Progenitor cell of endocrine pancreas (in vitro differentiated cells): ENCODE measurements around the gene CD96. TPM values are rescaled to one million over a fixed set of nuclear protein-coding genes. Genes with fewer than 3 reads are reported as not detected.
"Not testable (repeated sequence)": the region's sequence is repeated elsewhere in the genome, so short reads cannot be mapped to it uniquely, and the experiment has no call there.

Experiments used
- DNase-seq: peaks from one replicate; pipeline ENCODE4 v3.0.0; 2021; ENCODE audit warnings: low spot score; ENCODE audit not compliant: unreplicated experiment
- H3K27ac Mint-ChIP-seq: 2 replicates; pipeline ENCODE4 v1.8.0; 2021; ENCODE audit warnings: mild to moderate bottlenecking, moderate library complexity, mixed read lengths
- H3K27me3 Mint-ChIP-seq: 2 replicates; pipeline ENCODE4 v1.8.0; 2021; ENCODE audit warnings: mixed read lengths
- H3K36me3 Mint-ChIP-seq: 2 replicates; pipeline ENCODE4 v1.8.0; 2022; ENCODE audit warnings: mixed read lengths; ENCODE audit not compliant: insufficient read depth
- H3K4me1 Mint-ChIP-seq: 2 replicates; pipeline ENCODE4 v1.8.0; 2021; ENCODE audit warnings: low read depth, mixed read lengths
- H3K4me3 Mint-ChIP-seq: 2 replicates; pipeline ENCODE4 v1.8.0; 2021; ENCODE audit warnings: low read depth, mild to moderate bottlenecking, moderate library complexity, mixed read lengths
- H3K9me3 Mint-ChIP-seq: 2 replicates; pipeline ENCODE4 v1.8.0; 2021; ENCODE audit warnings: low read depth, mixed read lengths
- total RNA-seq: library from RNA; stranded (reverse); gene quantifications from 2 replicates; pipeline ENCODE4 v1.2.1, GENCODE V29; 2021
- TF ChIP-seq, protein P1 (sequence below): fragments of 200-600 bp; sonication (generic); IDR thresholded peaks from one replicate; pipeline ENCODE4 v1.5.0; 2021; ENCODE audit warnings: antibody characterized with exemption, mild to moderate bottlenecking; ENCODE audit not compliant: unreplicated experiment

CD96 gene
- total RNA-seq, 1 donor from 2014 or later: not detected

DNA sequence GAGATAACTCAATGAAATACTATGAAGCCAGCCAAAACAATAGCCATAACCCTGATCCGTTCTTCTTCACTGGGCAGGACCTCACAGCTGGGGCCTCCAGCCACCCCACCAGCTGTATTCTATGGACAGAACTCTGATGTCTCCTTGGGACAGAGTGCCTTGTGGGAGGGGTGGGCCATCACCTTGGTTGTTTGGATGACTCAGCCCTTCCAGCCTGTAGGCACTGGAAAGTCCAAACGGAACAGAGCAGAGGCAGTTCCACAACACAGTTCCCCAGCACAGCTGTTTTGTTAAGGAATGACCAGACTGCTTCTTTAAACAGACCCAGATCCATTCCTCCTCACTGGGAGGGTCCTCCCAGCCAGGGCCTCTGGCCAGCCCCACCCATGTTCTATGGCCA is 85.1 kb downstream of the CD96 start:
- TF ChIP-seq, protein P1, sequence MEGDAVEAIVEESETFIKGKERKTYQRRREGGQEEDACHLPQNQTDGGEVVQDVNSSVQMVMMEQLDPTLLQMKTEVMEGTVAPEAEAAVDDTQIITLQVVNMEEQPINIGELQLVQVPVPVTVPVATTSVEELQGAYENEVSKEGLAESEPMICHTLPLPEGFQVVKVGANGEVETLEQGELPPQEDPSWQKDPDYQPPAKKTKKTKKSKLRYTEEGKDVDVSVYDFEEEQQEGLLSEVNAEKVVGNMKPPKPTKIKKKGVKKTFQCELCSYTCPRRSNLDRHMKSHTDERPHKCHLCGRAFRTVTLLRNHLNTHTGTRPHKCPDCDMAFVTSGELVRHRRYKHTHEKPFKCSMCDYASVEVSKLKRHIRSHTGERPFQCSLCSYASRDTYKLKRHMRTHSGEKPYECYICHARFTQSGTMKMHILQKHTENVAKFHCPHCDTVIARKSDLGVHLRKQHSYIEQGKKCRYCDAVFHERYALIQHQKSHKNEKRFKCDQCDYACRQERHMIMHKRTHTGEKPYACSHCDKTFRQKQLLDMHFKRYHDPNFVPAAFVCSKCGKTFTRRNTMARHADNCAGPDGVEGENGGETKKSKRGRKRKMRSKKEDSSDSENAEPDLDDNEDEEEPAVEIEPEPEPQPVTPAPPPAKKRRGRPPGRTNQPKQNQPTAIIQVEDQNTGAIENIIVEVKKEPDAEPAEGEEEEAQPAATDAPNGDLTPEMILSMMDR: no peak
- no peak for DNase-seq
- Mint-ChIP-seq H3K36me3 (peaks cover 4% of the 10 kb centered on the region), H3K27me3 (no peaks in the 10 kb centered on the region), H3K4me3 (no peak overlapping the region), H3K27ac (no peak overlapping the region), H3K4me1 (no peaks in the 10 kb centered on the region), H3K9me3 (peaks cover 28% of the 10 kb centered on the region)

DNA sequence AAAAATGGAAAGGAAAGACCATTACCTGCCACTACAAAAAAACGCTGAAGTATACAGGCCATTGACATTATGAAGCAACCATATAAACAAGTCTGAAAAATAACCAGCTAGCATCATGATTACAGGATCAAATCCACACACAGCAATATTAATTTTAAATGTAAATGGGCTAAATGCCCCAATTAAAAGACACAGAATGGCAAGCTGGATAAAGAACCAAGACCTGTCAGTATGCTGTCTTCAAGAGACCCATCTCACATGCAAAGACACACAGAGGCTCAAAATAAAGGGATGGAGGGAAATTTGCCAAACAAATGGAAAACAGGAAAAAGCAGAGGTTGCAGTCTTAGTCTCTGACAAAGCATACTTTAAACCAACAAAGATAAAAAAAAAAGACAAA is 87.0 kb downstream of the CD96 start:
- H3K36me3 Mint-ChIP-seq, H3K27ac Mint-ChIP-seq, H3K4me1 Mint-ChIP-seq, H3K27me3 Mint-ChIP-seq, DNase-seq, H3K4me3 Mint-ChIP-seq: not testable (repeated sequence)
- peaks cover 31% of the 10 kb centered on the region for H3K9me3 Mint-ChIP-seq

DNA sequence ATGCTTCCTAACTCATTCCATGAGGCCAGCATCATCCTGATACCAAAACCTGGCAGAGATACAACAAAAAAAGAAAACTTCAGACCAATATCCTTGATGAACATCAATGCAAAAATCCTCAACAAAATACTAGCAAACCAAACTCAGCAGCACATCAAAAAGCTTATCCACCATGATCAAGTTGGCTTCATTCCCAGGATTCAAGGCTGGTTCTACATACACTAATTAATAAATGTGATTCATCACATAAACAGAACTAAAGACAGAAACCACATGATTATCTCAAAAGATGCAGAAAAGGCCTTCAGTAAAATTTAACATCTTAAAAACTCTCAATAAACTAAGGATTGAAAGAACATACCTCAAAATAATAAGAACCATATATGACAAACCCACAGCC is 88.6 kb downstream of the CD96 start:
- not testable (repeated sequence) for H3K27ac Mint-ChIP-seq, H3K27me3 Mint-ChIP-seq

DNA sequence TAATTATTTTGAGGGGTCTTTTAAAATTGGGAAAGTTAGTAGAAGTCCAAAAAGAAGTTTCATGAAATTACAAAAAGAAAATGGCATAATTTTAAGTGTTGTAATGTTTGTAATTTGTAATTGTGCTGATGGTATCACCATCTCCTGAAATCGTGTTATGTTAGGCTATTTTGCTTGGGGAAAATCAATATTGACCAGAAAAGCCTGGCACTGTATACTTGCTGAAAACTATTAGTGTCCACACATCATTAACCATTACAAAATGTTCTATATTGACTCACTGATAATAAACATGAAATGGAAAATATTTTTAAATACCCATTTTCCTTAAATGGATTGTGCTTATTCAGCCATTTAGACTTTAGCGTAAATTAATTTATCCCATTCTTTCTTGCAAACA is 93.4 kb downstream of the CD96 start:
- no peaks in the 10 kb centered on the region for H3K36me3 Mint-ChIP-seq
- H3K27me3 Mint-ChIP-seq: no peaks in the 10 kb centered on the region
- no peak overlapping the region for H3K4me3 Mint-ChIP-seq
- peaks cover 16% of the 10 kb centered on the region for H3K4me1 Mint-ChIP-seq
- no peak for DNase-seq
- peaks cover 9% of the 10 kb centered on the region for H3K9me3 Mint-ChIP-seq
- TF ChIP-seq, protein P1: no peak
- no peak overlapping the region for H3K27ac Mint-ChIP-seq

More for the DNA sequence above, 88.6 kb downstream of the CD96 start:
- H3K9me3 Mint-ChIP-seq: peaks cover 31% of the 10 kb centered on the region
- not testable (repeated sequence) for H3K36me3 Mint-ChIP-seq, DNase-seq, H3K4me1 Mint-ChIP-seq, H3K4me3 Mint-ChIP-seq

DNA sequence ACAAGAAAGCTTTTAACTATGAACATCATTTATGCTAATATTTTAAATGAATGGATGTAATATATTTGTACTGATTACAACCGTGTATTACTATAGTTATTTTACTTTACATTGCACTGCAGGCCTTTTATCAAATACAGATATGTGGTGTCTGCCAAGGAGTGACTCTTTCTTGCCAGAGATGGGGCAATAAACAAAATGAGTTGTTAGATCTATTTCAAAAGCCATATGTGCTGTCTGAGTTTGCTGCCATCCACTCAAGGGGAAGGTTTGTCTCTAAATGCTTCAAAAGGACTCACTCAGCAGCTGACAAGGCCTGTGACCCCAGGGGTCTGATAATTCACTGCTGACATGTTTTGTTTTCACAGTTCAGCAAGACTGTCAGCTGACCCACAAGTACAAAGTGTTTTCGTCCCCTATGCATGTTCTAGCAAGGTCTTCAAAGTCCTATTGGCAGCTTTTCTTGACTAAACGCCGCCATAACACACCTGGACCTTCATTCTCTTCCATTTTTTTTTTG is 94.4 kb downstream of the CD96 start:
- no peak overlapping the region for H3K27ac Mint-ChIP-seq
- peaks cover 9% of the 10 kb centered on the region for H3K9me3 Mint-ChIP-seq
- TF ChIP-seq, protein P1: no peak
- no peaks in the 10 kb centered on the region for H3K27me3 Mint-ChIP-seq
- DNase-seq: no peak
- peaks cover 16% of the 10 kb centered on the region for H3K4me1 Mint-ChIP-seq
- no peak overlapping the region for H3K4me3 Mint-ChIP-seq
- no peaks in the 10 kb centered on the region for H3K36me3 Mint-ChIP-seq

DNA sequence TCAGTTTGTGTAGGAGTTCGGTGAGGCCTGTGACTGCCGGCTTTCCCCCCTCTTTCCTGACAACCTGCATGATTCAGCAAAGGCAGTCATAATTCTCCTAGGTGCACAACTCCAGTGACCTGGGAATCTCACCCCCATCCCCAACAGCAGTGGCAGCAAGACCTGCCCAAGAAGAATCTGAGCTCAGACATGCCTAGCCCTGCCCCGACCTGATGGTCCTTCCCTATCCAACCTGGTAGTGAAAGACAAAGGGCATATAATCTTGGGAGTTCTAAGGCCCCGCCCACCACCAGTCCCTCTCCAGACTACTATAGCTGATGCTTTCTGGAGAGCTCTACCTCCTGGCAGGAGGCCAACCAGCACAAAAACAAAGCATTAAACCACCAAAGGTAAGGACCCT is 97.3 kb downstream of the CD96 start:
- DNase-seq: no peak
- Mint-ChIP-seq H3K9me3 (peaks cover 23% of the 10 kb centered on the region), H3K36me3 (no peaks in the 10 kb centered on the region), H3K4me1 (peaks cover 15% of the 10 kb centered on the region), H3K4me3 (no peak overlapping the region), H3K27me3 (no peaks in the 10 kb centered on the region), H3K27ac (no peak overlapping the region)
- TF ChIP-seq, protein P1: no peak
